Endothelial cell of umbilical vein (primary cell): ENCODE measurements around the gene ARMH1. TPM values are rescaled to one million over a fixed set of nuclear protein-coding genes. Genes with fewer than 3 reads are reported as not detected.
"Not testable (repeated sequence)": the region's sequence is repeated elsewhere in the genome, so short reads cannot be mapped to it uniquely, and the experiment has no call there.

Experiments used
- BruUV-seq: library from RNA; stranded (reverse); fragments of 400-500 nt; replicated peaks from 2 replicates; lab custom pipeline; 2021; lab: Mats Ljungman, UMichigan
- CTCF ChIA-PET: fragments of 300-600, 350-600 bp; sonication (Branson Sonifier 250); formaldehyde crosslinking; loops from one replicate; lab custom pipeline; 2021; ENCODE audit warnings: antibody characterized with exemption, inconsistent platforms; lab: Charles Lee
- POLR2A ChIA-PET: fragments of 300-600, 350-600 bp; sonication (Branson Sonifier 250); formaldehyde crosslinking; loops from one replicate; lab custom pipeline; 2021; ENCODE audit warnings: antibody characterized with exemption, inconsistent platforms; lab: Charles Lee
- DNase-seq: peaks from one replicate; pipeline ENCODE4 v3.0.0-alpha.2; 2011; ENCODE audit warnings: low read depth, low spot score
- FAIRE-seq: peaks from 2 replicates; lab custom pipeline; 2011; peaks lifted over from hg19 to GRCh38; lab: Jason Lieb, UNC
- H2AFZ ChIP-seq: 2 replicates; pipeline ENCODE4 v1.6.0; 2012; ENCODE audit warnings: low read depth, low read length, control low read depth, inconsistent platforms
- H3K27ac ChIP-seq: 2 replicates; pipeline ENCODE4 v1.5.1; 2011; ENCODE audit warnings: low read depth, mild to moderate bottlenecking, control low read depth, low read length, moderate library complexity; ENCODE audit not compliant: insufficient read depth
- H3K27me3 ChIP-seq, 2 experiments: 2 replicates each; pipeline versions ENCODE4 v1.6.0 to v1.6.1; 2011; ENCODE audit warnings: low read length in 2 of 2, mixed read lengths in 1 of 2; ENCODE audit not compliant: control insufficient read depth in 2 of 2, insufficient read depth in 2 of 2
- H3K36me3 ChIP-seq, 2 experiments: 2 replicates in 1 of 2; 3 replicates in 1 of 2; pipeline ENCODE4 v1.5.1; 2011; ENCODE audit warnings: low read length in 2 of 2, mild to moderate bottlenecking in 1 of 2, moderate library complexity in 1 of 2; ENCODE audit not compliant: control insufficient read depth in 2 of 2, insufficient read depth in 2 of 2; ENCODE audit errors: extremely low read depth in 1 of 2
- H3K4me1 ChIP-seq: 3 replicates; pipeline ENCODE4 v1.5.1; 2011; ENCODE audit warnings: mild to moderate bottlenecking, low read length; ENCODE audit not compliant: control insufficient read depth, insufficient read depth; ENCODE audit errors: extremely low read depth
- H3K4me2 ChIP-seq: 2 replicates; pipeline ENCODE4 v1.6.1; 2011; ENCODE audit warnings: low read length, control low read depth, mixed read lengths; ENCODE audit not compliant: insufficient read depth
- H3K4me3 ChIP-seq, 3 experiments: fragments of 200-600 bp in 1 of 3; sonication (generic), shearing (Covaris generic) in 1 of 3; replicated peaks in 1 of 3; 2 replicates each; pipeline ENCODE4 v1.5.1; 2011 to 2016; ENCODE audit warnings: control low read depth in 3 of 3, low read length in 3 of 3, mild to moderate bottlenecking in 2 of 3, inconsistent platforms in 1 of 3, low read depth in 1 of 3, moderate library complexity in 1 of 3; ENCODE audit not compliant: insufficient read depth in 1 of 3
- H3K79me2 ChIP-seq: 2 replicates; pipeline ENCODE4 v1.6.0; 2012; ENCODE audit warnings: low read length, inconsistent platforms; ENCODE audit not compliant: control insufficient read depth, insufficient read depth
- H3K9ac ChIP-seq: replicated peaks from 2 replicates; pipeline ENCODE3; 2011; ENCODE audit warnings: low read length, control low read depth; ENCODE audit not compliant: insufficient read depth; ENCODE audit errors: extremely low read depth
- H3K9me1 ChIP-seq: replicated peaks from 3 replicates; pipeline ENCODE4 v1.6.0; 2011; ENCODE audit warnings: mild to moderate bottlenecking, low read length; ENCODE audit not compliant: control insufficient read depth, insufficient read depth; ENCODE audit errors: extremely low read depth
- H3K9me3 ChIP-seq: replicated peaks from 2 replicates; pipeline ENCODE4 v1.5.1; 2012; ENCODE audit warnings: low read length, inconsistent platforms; ENCODE audit not compliant: control insufficient read depth, insufficient read depth
- H4K20me1 ChIP-seq: replicated peaks from 2 replicates; pipeline ENCODE3; 2011; ENCODE audit warnings: mild to moderate bottlenecking, low read length; ENCODE audit not compliant: control insufficient read depth, insufficient read depth; ENCODE audit errors: extremely low read depth
- JUN ChIP-seq: IDR thresholded peaks from 2 replicates; pipeline ENCODE4 v1.6.1; 2011; ENCODE audit warnings: borderline replicate concordance, low read depth; ENCODE audit not compliant: insufficient read length, insufficient read depth
- POLR2A ChIP-seq: IDR thresholded peaks from 2 replicates; pipeline ENCODE4 v1.6.1; 2012; ENCODE audit warnings: low read depth, mild to moderate bottlenecking, control low read depth, low read length
- dilution Hi-C: fragments of 300-500 bp; cut with MboI; formaldehyde crosslinking; loops from one replicate; pipeline ENCODE4 v1.15.0; 2019; ENCODE audit warnings: low sequenced_read_pairs; ENCODE audit not compliant: extremely low pct_ligation_motif_present
- intact Hi-C: fragments of 100-400 bp; cut with micrococcal nuclease; formaldehyde crosslinking; loops from one replicate; pipeline ENCODE4 v1.10.0; 2022
- polyA plus RNA-seq, 4 experiments: library from polyadenylated mRNA; depleted of rRNA in 3 of 4; stranded (reverse) in 3 of 4; unstranded in 1 of 4; fragments of >200 nt; gene quantifications; 2 replicates each; pipeline versions ENCODE4 v1.2.1 to v1.2.3, GENCODE V29; 2011 to 2012; ENCODE audit warnings: missing spikeins in 1 of 4
- total RNA-seq: library from RNA; stranded (reverse); gene quantifications from 2 replicates; pipeline ENCODE4 v1.2.3, GENCODE V29; 2021

Gene ARMH1
- total and polyA plus RNA-seq, 2 donors (not counting 3 experiments of a cell fraction or from before 2014, with no cell fraction given) = 0.17 TPM; not detected in 1

DNA sequence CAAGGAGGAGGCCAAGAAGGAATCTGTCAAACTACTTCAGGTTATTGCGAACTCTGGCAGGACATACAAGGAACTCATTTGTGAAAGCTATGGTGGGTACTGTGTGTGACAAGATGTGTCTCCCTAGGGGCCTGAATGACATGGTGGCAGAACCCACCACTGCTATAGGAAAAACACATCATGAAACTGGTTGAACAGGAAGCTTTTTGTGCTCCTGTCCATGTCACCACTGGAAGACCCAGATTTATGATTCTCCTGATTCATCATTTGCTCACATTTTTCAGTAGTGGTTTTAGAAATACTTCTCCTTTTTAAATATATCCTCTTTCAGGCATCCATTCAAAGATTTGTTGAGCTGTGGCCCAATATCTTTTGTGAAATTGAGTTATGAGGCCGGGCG, 23.6 kb downstream of the ARMH1 start:
- Histone ChIP-seq H3K36me3 (no peaks in the 10 kb centered on the region), H3K4me2 (no peak overlapping the region), H3K9ac (no peak overlapping the region), H3K27ac (no peak overlapping the region), H3K9me3 (no peaks in the 10 kb centered on the region), H4K20me1 (no peaks in the 10 kb centered on the region), H2AFZ (no peak overlapping the region), H3K9me1 (no peaks in the 10 kb centered on the region), H3K27me3 (peaks cover 0 to 7% of the 10 kb centered on the region in 2 experiments), H3K79me2 (no peaks in the 10 kb centered on the region), H3K4me1 (no peaks in the 10 kb centered on the region), H3K4me3 (no peak overlapping the region)
- DNase-seq (no peak), FAIRE-seq (no peak)
- ChIA-PET CTCF (interaction anchor here (0.6 kb wide), 1 partner anchor 46 kb away, joined by 3 read pairs; no protein-coding TSS in a partner anchor), POLR2A (no interaction called here)
- TF ChIP-seq POLR2A = no peak
- TF ChIP-seq JUN = no peak
- BruUV-seq = no TSS peak
- dilution Hi-C loops (no loop called here), intact Hi-C loops (no loop called here)

DNA sequence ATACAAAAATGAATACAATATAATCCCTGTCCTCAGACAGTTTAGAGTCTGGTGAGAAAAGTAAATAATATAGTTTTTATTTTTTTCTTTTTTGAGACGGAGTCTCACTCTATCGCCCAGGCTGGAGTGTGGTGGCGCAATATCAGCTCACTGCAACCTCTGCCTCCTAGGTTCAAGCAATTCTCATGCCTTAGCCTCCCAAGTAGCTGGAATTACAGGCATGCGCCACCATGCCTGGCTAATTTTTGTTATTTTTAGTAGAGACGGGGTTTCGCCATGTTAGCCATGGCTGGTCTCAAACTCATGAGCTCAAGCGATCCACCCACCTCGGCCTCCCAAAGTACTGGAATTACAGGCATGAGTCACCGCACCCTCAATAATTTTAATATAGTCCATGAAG, 24.9 kb downstream of the ARMH1 start:
- H3K4me1 ChIP-seq, H3K79me2 ChIP-seq, H3K4me3 ChIP-seq, intact Hi-C loops, dilution Hi-C loops, H3K27me3 ChIP-seq, H3K9me3 ChIP-seq, BruUV-seq, H3K9ac ChIP-seq, H3K36me3 ChIP-seq, H3K9me1 ChIP-seq, H2AFZ ChIP-seq, FAIRE-seq, H4K20me1 ChIP-seq, H3K4me2 ChIP-seq, H3K27ac ChIP-seq, DNase-seq, POLR2A ChIA-PET: not testable (repeated sequence)
- CTCF ChIA-PET = interaction anchor here (0.7 kb wide), 1 partner anchor 13 kb away, joined by 3 read pairs; no protein-coding TSS in a partner anchor
